ENCODE measurements around the gene CMBL.
"Not testable (repeated sequence)": the region's sequence is repeated elsewhere in the genome, so short reads cannot be mapped to it uniquely, and the experiment has no call there.

The CMBL gene

GRCh38 chr5:10310066-10310779 is 2.5 kb upstream of the CMBL start:
- DNase-seq: no peak

- DNase-seq: no peak
Measured at GRCh38 chr5:10308844-10309243, 1.1 kb upstream of the CMBL start.

GRCh38 chr5:10306806-10307205 is 896 bp downstream of the CMBL start:
- no peak for DNase-seq

GRCh38 chr5:10306114-10306513 is 1.6 kb downstream of the CMBL start:
- no peak for DNase-seq

GRCh38 chr5:10304932-10305331 is 2.8 kb downstream of the CMBL start:
- DNase-seq: no peak

- no peak for DNase-seq
Measured at GRCh38 chr5:10303699-10304170, 4.0 kb downstream of the CMBL start.

GRCh38 chr5:10303201-10303600 is 4.5 kb downstream of the CMBL start:
- DNase-seq: no peak

GRCh38 chr5:10301842-10302610 is 5.7 kb downstream of the CMBL start:
- DNase-seq: no peak

GRCh38 chr5:10301266-10301665 is 6.4 kb downstream of the CMBL start:
- DNase-seq: no peak

- DNase-seq: no peak
Measured at GRCh38 chr5:10300246-10300645, 7.5 kb downstream of the CMBL start.

GRCh38 chr5:10297646-10298204 is 10.0 kb downstream of the CMBL start:
- no peak for DNase-seq

- no peak for DNase-seq
Measured at GRCh38 chr5:10295619-10296326, 11.9 kb downstream of the CMBL start.

- no peak for DNase-seq
Measured at GRCh38 chr5:10293907-10294662, 13.6 kb downstream of the CMBL start.

GRCh38 chr5:10291692-10292339 is 15.9 kb downstream of the CMBL start:
- DNase-seq: no peak

- DNase-seq: no peak
Measured at GRCh38 chr5:10290438-10290837, 17.3 kb downstream of the CMBL start.

GRCh38 chr5:10289991-10290390 is 17.7 kb downstream of the CMBL start:
- no peak for DNase-seq

- DNase-seq: no peak
Measured at GRCh38 chr5:10289353-10289752, 18.3 kb downstream of the CMBL start.

GRCh38 chr5:10288592-10289219 is 19.0 kb downstream of the CMBL start:
- peak; percentile 74 for DNase-seq

GRCh38 chr5:10286862-10287227 is 20.9 kb downstream of the CMBL start:
- no peak for DNase-seq

- no peak for DNase-seq
Measured at GRCh38 chr5:10286162-10286861, 21.4 kb downstream of the CMBL start.

- not testable (repeated sequence) for DNase-seq
Measured at GRCh38 chr5:10285362-10285761, 22.3 kb downstream of the CMBL start.

Measured in NCI-H524 treated with DMSO at 0.1 percent for 48 hours (cell line).